ENCODE results near the gene NUDT1. TPM values are rescaled to one million over a fixed set of nuclear protein-coding genes. Genes with fewer than 3 reads are reported as not detected.

Gene NUDT1
- total RNA-seq, 1 experiment from 2014 or later, result 92.6 TPM

DNA sequence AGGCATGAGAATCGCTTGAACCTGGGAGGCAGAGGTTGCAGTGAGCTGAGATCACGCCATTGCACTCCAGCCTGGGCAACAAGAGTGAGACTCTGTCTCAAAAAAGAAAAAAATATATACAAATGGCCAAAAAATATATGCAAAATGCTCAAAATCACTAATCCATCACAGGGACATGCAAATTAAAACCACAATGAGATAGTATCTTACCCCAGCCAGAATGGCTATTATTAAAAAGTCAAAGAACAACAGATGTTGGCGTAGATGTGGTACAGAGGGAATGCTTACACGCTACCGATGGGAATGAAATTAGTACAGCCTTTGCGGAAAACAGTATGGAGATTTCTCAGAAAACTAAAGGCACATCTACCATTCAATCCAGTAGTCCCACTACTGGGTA, 54.8 kb downstream of the NUDT1 start:
- in situ Hi-C loops (cut with HindIII; ENCODE audit: low pct_unique_long_range_greater_than_20kb, low sequenced_read_pairs), result no loop called here
- POLR2A ChIA-PET, result no interaction called here
- BruUV-seq (replicated peaks), result no TSS peak
- no peaks in the 10 kb centered on the region for H3K27me3 ChIP-seq (ENCODE audit: control insufficient read depth, insufficient read depth, low read length)
- DNase-seq (ENCODE audit: low read depth, low spot score) (no peak), ATAC-seq (no peak)
- TF ChIP-seq CTCF (IDR thresholded peaks at IDR 0.05) (no peak), TCF7L2 (IDR thresholded peaks at IDR 0.05; ENCODE audit: low read depth, low read length) (no peak), POLR2AphosphoS5 (IDR thresholded peaks at IDR 0.05; ENCODE audit: low read depth, low read length) (no peak), SIN3A (IDR thresholded peaks at IDR 0.05; ENCODE audit: borderline replicate concordance, insufficient read depth, low read depth, low read length) (no peak)
- TF ChIP-seq, protein P1, sequence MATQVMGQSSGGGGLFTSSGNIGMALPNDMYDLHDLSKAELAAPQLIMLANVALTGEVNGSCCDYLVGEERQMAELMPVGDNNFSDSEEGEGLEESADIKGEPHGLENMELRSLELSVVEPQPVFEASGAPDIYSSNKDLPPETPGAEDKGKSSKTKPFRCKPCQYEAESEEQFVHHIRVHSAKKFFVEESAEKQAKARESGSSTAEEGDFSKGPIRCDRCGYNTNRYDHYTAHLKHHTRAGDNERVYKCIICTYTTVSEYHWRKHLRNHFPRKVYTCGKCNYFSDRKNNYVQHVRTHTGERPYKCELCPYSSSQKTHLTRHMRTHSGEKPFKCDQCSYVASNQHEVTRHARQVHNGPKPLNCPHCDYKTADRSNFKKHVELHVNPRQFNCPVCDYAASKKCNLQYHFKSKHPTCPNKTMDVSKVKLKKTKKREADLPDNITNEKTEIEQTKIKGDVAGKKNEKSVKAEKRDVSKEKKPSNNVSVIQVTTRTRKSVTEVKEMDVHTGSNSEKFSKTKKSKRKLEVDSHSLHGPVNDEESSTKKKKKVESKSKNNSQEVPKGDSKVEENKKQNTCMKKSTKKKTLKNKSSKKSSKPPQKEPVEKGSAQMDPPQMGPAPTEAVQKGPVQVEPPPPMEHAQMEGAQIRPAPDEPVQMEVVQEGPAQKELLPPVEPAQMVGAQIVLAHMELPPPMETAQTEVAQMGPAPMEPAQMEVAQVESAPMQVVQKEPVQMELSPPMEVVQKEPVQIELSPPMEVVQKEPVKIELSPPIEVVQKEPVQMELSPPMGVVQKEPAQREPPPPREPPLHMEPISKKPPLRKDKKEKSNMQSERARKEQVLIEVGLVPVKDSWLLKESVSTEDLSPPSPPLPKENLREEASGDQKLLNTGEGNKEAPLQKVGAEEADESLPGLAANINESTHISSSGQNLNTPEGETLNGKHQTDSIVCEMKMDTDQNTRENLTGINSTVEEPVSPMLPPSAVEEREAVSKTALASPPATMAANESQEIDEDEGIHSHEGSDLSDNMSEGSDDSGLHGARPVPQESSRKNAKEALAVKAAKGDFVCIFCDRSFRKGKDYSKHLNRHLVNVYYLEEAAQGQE (IDR thresholded peaks at IDR 0.05; ENCODE audit: insufficient read depth in 1 of 2, low read depth in 2 of 2, low read length in 1 of 2), result no peak
- intact Hi-C loops (cut with micrococcal nuclease; ENCODE audit: unreplicated experiment), result no loop called here
- no peak overlapping the region for H3K27ac ChIP-seq (ENCODE audit: low read length)
- no peaks in the 10 kb centered on the region for H3K36me3 ChIP-seq (ENCODE audit: control insufficient read depth, insufficient read depth, low read length)
- peaks cover 6% of the 10 kb centered on the region; the same call in 1 of the 2 replicates for H3K4me1 ChIP-seq (ENCODE audit: control insufficient read depth, insufficient read depth, low read length)
- CTCF ChIA-PET, result interaction anchor here (0.6 kb wide), 1 partner anchor 10 kb away, joined by 10 read pairs; no protein-coding TSS in a partner anchor
- no peaks in the 10 kb centered on the region for H3K9me3 ChIP-seq (ENCODE audit: control insufficient read depth, insufficient read depth, low read depth, low read length)
- no peak overlapping the region for H3K4me3 ChIP-seq (ENCODE audit: low read depth in 2 of 2, low read length in 2 of 2)

GRCh38 chr7:2299131-2299829, 57.3 kb downstream of the NUDT1 start:
- H3K4me1 ChIP-seq (ENCODE audit: control insufficient read depth, insufficient read depth, low read length), result peaks cover 6% of the 10 kb centered on the region; the same call in 1 of the 2 replicates
- POLR2A ChIA-PET, result no interaction called here

More at GRCh38 chr7:2299131-2299829, 57.3 kb downstream of the NUDT1 start:
- no peak for DNase-seq (ENCODE audit: low read depth, low spot score)
- TF ChIP-seq TCF7L2 (IDR thresholded peaks at IDR 0.05; ENCODE audit: low read depth, low read length) (no peak), CTCF (IDR thresholded peaks at IDR 0.05) (no peak), POLR2AphosphoS5 (IDR thresholded peaks at IDR 0.05; ENCODE audit: low read depth, low read length) (no peak), SIN3A (IDR thresholded peaks at IDR 0.05; ENCODE audit: borderline replicate concordance, insufficient read depth, low read depth, low read length) (no peak)
- TF ChIP-seq, protein P1 (IDR thresholded peaks at IDR 0.05; ENCODE audit: insufficient read depth in 1 of 2, low read depth in 2 of 2, low read length in 1 of 2), result no peak
- intact Hi-C loops (cut with micrococcal nuclease; ENCODE audit: unreplicated experiment) (no loop called here), in situ Hi-C loops (cut with HindIII; ENCODE audit: low pct_unique_long_range_greater_than_20kb, low sequenced_read_pairs) (no loop called here)
- ATAC-seq, result no peak
- Histone ChIP-seq H3K27me3 (ENCODE audit: control insufficient read depth, insufficient read depth, low read length) (no peaks in the 10 kb centered on the region), H3K36me3 (ENCODE audit: control insufficient read depth, insufficient read depth, low read length) (no peaks in the 10 kb centered on the region), H3K27ac (ENCODE audit: low read length) (no peak overlapping the region), H3K4me3 (ENCODE audit: low read depth in 2 of 2, low read length in 2 of 2) (no peak overlapping the region), H3K9me3 (ENCODE audit: control insufficient read depth, insufficient read depth, low read depth, low read length) (no peaks in the 10 kb centered on the region)
- CTCF ChIA-PET, result no interaction called here
- no TSS peak for BruUV-seq (replicated peaks)
